HFFc6 (cell line): Measurements from ENCODE around the gene BRD1. TPM values are rescaled to one million over a fixed set of nuclear protein-coding genes. Genes with fewer than 3 reads are reported as not detected.
"Not testable (repeated sequence)": the region's sequence is repeated elsewhere in the genome, so short reads cannot be mapped to it uniquely, and the experiment has no call there.

ENCODE experiments used
- DNase-seq: peaks from one replicate; pipeline ENCODE4 v3.0.0-alpha.2; 2018
- H3K27ac Mint-ChIP-seq: 2 replicates; pipeline ENCODE4 v1.8.0; 2020; ENCODE audit warnings: mild to moderate bottlenecking, mixed read lengths
- H3K27me3 Mint-ChIP-seq: 2 replicates; pipeline ENCODE4 v1.8.0; 2021; ENCODE audit warnings: mild to moderate bottlenecking, moderate library complexity, mixed read lengths; ENCODE audit not compliant: insufficient read depth
- H3K36me3 Mint-ChIP-seq: 2 replicates; pipeline ENCODE4 v1.8.0; 2021; ENCODE audit warnings: low read depth, mixed read lengths
- H3K4me1 Mint-ChIP-seq: 2 replicates; pipeline ENCODE4 v1.8.0; 2020; ENCODE audit warnings: low read depth, mixed read lengths
- H3K4me3 Mint-ChIP-seq: 2 replicates; pipeline ENCODE4 v1.8.0; 2020; ENCODE audit warnings: mild to moderate bottlenecking, moderate library complexity, mixed read lengths
- H3K9me3 Mint-ChIP-seq: 2 replicates; pipeline ENCODE4 v1.8.0; 2020; ENCODE audit warnings: mild to moderate bottlenecking, mixed read lengths
- total RNA-seq, 6 experiments: library from RNA; stranded (reverse); fragmentation: NEBNext Ultra II Directional; extraction: Animal tissue kit (Norgen Biotek cat#: 25700); gene quantifications; 2 replicates in 1 of 6; 3 replicates in 5 of 6; pipeline ENCODE4 v1.2.3, GENCODE V29; 2021
- TF ChIP-seq, protein P1 (sequence below): fragments of 200-600 bp; sonication (generic); IDR thresholded peaks from 2 replicates; pipeline ENCODE4 v1.5.0; 2021; ENCODE audit warnings: antibody characterized with exemption, mild to moderate bottlenecking

BRD1 gene
- total RNA-seq, 6 experiments from 2014 or later = 17.2 to 20.8 (median 18.1) TPM

- Mint-ChIP-seq H3K9me3 (no peaks in the 10 kb centered on the region), H3K27me3 (peaks cover 1% of the 10 kb centered on the region), H3K4me3 (peak overlapping the region; percentile 95), H3K36me3 (0 out of 2 replicates have a peak, but pooled peaks cover 5% of the 10 kb centered on the region), H3K4me1 (peaks cover 30% of the 10 kb centered on the region), H3K27ac (peak overlapping the region; percentile 93; the same call in 1 of the 2 replicates)
- no peak for DNase-seq
- TF ChIP-seq, protein P1, sequence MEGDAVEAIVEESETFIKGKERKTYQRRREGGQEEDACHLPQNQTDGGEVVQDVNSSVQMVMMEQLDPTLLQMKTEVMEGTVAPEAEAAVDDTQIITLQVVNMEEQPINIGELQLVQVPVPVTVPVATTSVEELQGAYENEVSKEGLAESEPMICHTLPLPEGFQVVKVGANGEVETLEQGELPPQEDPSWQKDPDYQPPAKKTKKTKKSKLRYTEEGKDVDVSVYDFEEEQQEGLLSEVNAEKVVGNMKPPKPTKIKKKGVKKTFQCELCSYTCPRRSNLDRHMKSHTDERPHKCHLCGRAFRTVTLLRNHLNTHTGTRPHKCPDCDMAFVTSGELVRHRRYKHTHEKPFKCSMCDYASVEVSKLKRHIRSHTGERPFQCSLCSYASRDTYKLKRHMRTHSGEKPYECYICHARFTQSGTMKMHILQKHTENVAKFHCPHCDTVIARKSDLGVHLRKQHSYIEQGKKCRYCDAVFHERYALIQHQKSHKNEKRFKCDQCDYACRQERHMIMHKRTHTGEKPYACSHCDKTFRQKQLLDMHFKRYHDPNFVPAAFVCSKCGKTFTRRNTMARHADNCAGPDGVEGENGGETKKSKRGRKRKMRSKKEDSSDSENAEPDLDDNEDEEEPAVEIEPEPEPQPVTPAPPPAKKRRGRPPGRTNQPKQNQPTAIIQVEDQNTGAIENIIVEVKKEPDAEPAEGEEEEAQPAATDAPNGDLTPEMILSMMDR = no peak
Measured at GRCh38 chr22:49856343-49856742, 28.7 kb upstream of the BRD1 start.

- no peak for DNase-seq
- Mint-ChIP-seq H3K27ac (peak overlapping the region; percentile 93), H3K36me3 (0 out of 2 replicates have a peak, but pooled peaks cover 5% of the 10 kb centered on the region), H3K4me1 (peaks cover 34% of the 10 kb centered on the region), H3K9me3 (no peaks in the 10 kb centered on the region), H3K27me3 (peaks cover 7% of the 10 kb centered on the region), H3K4me3 (peak overlapping the region; percentile 95)
- TF ChIP-seq, protein P1 = no peak
Measured at GRCh38 chr22:49855251-49855911, 27.7 kb upstream of the BRD1 start.

DNA sequence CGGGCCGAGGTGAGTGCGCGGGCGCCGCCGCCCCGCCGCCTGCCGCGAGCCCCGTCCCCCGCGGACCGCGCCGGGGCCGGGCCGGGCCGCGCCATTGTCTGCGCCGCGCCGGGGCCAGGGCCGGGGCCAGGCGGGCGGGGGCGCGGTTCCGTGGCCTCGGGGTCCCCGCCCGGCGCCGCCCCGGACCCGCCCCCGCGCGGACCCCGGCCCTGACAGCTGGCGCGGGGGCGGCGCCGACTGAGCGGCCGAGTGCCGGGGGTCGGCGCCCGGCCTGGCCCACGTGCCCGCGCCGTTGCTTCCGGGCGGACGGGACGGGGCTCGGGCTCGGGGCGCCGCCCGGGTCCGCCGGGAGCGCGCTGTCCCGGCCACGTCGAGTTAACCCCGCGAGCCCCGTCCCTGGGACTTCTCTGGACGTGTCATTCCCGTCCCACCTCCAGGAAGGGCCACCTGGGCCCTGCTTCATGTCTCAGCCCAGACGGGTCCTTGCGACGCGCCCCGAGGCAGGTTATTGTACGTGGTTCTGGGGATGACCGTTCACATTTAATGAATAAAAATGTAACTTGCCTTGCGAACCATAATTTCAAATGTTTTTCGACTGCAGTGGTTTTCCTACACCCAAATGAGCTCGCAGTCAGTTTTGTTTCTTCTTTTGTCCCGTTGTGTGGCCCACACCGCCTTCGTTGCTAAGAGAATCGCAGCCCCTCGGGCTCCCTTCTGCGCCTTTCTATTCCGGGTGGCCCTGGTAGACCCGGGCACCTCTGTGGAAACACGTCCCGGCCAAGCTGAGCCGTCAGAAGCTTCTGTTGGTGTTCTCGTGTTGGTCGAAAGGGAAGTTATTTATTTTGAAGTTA, 26.5 kb upstream of the BRD1 start:
- Mint-ChIP-seq H3K27me3 (peaks cover 14% of the 10 kb centered on the region), H3K9me3 (no peaks in the 10 kb centered on the region), H3K4me1 (peaks cover 33% of the 10 kb centered on the region), H3K4me3 (peak overlapping the region; percentile 95), H3K27ac (peak overlapping the region; percentile 93), H3K36me3 (0 out of 2 replicates have a peak, but pooled peaks cover 4% of the 10 kb centered on the region)
- TF ChIP-seq, protein P1 = no peak
- peak; percentile 7 for DNase-seq

DNA sequence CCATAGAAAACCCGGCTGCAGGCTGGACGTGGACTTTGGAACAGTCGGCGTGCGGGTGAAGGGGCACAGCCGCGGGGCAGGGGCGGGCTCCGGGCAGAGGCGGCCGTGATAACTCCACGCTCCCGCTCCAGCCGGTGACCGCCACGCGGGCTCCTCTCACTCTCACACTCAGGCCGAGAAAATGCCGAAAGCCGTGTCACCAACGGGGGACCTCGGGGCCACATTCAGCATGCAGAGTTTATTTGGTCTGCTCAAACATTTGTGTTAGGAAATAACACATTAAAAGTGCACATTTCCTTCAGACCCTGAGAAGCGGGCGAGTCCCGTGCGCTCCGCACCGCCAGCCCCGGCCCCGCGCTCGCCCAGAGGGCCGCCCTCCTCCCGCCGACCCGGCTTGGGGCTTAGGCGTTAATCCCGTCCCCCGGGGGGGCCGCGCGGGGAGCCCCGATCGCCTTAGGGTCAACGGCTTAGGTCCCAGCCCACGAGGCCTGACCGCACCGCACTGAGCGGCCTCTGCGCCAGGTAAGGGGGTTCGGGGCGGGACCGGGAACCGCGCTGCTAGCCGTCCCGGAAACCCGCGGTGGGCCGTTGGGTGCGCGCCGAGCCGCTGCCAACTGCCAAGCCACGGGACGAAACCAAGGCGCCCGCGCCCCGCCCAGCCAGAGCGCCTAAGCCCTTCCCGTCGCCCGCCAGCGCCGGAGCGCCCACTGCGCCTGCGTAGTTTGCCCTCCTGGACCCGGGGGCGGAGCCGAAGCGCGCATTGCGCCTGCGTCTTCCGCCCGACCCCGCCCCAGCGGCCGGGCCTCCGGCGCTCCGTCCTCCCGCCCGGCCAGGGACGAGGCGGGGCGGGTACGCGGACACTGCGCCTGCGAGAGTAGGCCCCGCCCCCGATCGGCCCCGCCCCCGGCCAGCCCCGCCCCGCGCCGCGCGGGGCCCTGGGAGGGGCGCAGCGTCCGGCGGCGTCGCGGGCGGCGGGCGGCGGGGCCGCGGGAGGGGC, 25.5 kb upstream of the BRD1 start, which contains the start of gene ZBED4:
TSS of gene ZBED4 (plus strand) at position 947 of the 997 bp plus-strand sequence. CDS start 29,819 bp downstream, outside the sequence.
- H3K4me3 Mint-ChIP-seq = peak within 1 kb of the TSS; percentile 95
- no peaks in the 10 kb centered on the region for H3K36me3 Mint-ChIP-seq
- H3K9me3 Mint-ChIP-seq = no peaks in the 10 kb centered on the region
- peak; percentile 93 for DNase-seq
- peaks cover 28% of the 10 kb centered on the region for H3K4me1 Mint-ChIP-seq
- H3K27me3 Mint-ChIP-seq = peaks cover 15% of the 10 kb centered on the region
- TF ChIP-seq, protein P1 = no peak
- H3K27ac Mint-ChIP-seq = peak within 1 kb of the TSS; percentile 93

- peaks cover 28% of the 10 kb centered on the region for H3K4me1 Mint-ChIP-seq
- peak overlapping the region; percentile 55 for H3K27ac Mint-ChIP-seq
- H3K4me3 Mint-ChIP-seq = peak overlapping the region; percentile 76; the same call in 1 of the 2 replicates
- H3K9me3 Mint-ChIP-seq, DNase-seq, H3K36me3 Mint-ChIP-seq: not testable (repeated sequence)
- H3K27me3 Mint-ChIP-seq = peaks cover 21% of the 10 kb centered on the region
Measured at GRCh38 chr22:49852568-49852897, 24.9 kb upstream of the BRD1 start.
